Measurements from ENCODE around the gene FLNC. TPM values are rescaled to one million over a fixed set of nuclear protein-coding genes. Genes with fewer than 3 reads are reported as not detected.

The FLNC gene
- total and polyA plus RNA-seq, 2 of the 13 experiments (the other 11 are each of a cell fraction or from before 2014, with no cell fraction given), result 0.02 TPM; not detected in 1

DNA sequence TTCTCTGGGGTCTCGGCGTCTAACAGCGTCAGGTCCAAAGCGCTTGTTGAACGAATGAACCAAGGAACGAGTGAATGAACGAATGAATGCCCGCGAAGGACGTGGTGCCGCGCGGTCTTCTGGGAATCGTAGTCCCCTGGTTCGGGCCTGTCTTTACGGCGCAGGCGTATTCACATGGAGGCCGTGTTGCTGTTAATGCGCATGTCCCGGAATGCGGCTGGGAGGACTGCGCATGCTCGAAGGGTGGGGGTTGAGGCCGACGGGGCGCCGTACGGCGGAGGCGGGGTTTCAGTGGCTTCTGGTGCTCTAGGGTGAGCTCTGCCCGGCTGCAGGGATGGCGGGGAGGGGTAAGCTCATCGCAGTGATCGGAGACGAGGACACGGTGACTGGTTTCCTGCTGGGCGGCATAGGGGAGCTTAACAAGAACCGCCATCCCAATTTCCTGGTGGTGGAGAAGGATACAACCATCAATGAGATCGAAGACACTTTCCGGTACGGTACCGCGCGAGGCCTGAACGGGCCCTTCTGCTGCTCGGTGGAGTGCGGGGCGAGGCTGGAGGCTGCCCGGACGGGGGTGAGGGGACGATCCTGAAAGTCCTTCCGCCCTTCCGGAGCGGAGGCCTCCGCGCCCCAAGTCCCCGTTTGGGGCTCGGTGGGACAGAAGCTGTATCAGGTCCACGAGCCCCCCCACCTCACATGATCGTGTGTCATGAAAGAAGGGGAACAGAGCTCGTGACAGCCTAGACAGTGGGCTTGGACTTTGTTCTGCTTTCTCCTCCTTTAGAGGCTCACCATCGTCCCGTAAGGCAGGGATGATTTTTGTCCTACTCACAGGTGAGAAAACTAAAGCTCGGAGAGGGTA, 32.6 kb downstream of the FLNC start, which contains the start of gene ATP6V1F (continued):
- TF ChIP-seq, protein P1, sequence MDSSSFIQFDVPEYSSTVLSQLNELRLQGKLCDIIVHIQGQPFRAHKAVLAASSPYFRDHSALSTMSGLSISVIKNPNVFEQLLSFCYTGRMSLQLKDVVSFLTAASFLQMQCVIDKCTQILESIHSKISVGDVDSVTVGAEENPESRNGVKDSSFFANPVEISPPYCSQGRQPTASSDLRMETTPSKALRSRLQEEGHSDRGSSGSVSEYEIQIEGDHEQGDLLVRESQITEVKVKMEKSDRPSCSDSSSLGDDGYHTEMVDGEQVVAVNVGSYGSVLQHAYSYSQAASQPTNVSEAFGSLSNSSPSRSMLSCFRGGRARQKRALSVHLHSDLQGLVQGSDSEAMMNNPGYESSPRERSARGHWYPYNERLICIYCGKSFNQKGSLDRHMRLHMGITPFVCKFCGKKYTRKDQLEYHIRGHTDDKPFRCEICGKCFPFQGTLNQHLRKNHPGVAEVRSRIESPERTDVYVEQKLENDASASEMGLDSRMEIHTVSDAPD (CRISPR knock-in tag; IDR thresholded peaks at IDR 0.05), result no peak
- TF ChIP-seq SAP130 (CRISPR knock-in tag; IDR thresholded peaks at IDR 0.05; ENCODE audit: low read depth), result peak; percentile 76; the same call in 1 of the 2 replicates
- TF ChIP-seq SOX6 (IDR thresholded peaks at IDR 0.05), result no peak
- 0 out of 2 replicates have a peak, but pooled peaks have one; percentile 16 for TF ChIP-seq SOX6 (CRISPR knock-in tag; IDR thresholded peaks at IDR 0.05)
- TF ChIP-seq SP2 (CRISPR knock-in tag; IDR thresholded peaks at IDR 0.05), result no peak
- TF ChIP-seq, protein P2, sequence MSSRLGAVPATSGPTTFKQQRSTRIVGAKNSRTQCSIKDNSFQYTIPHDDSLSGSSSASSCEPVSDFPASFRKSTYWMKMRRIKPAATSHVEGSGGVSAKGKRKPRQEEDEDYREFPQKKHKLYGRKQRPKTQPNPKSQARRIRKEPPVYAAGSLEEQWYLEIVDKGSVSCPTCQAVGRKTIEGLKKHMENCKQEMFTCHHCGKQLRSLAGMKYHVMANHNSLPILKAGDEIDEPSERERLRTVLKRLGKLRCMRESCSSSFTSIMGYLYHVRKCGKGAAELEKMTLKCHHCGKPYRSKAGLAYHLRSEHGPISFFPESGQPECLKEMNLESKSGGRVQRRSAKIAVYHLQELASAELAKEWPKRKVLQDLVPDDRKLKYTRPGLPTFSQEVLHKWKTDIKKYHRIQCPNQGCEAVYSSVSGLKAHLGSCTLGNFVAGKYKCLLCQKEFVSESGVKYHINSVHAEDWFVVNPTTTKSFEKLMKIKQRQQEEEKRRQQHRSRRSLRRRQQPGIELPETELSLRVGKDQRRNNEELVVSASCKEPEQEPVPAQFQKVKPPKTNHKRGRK (CRISPR knock-in tag; IDR thresholded peaks at IDR 0.05), result no peak
- TF ChIP-seq, protein P3, sequence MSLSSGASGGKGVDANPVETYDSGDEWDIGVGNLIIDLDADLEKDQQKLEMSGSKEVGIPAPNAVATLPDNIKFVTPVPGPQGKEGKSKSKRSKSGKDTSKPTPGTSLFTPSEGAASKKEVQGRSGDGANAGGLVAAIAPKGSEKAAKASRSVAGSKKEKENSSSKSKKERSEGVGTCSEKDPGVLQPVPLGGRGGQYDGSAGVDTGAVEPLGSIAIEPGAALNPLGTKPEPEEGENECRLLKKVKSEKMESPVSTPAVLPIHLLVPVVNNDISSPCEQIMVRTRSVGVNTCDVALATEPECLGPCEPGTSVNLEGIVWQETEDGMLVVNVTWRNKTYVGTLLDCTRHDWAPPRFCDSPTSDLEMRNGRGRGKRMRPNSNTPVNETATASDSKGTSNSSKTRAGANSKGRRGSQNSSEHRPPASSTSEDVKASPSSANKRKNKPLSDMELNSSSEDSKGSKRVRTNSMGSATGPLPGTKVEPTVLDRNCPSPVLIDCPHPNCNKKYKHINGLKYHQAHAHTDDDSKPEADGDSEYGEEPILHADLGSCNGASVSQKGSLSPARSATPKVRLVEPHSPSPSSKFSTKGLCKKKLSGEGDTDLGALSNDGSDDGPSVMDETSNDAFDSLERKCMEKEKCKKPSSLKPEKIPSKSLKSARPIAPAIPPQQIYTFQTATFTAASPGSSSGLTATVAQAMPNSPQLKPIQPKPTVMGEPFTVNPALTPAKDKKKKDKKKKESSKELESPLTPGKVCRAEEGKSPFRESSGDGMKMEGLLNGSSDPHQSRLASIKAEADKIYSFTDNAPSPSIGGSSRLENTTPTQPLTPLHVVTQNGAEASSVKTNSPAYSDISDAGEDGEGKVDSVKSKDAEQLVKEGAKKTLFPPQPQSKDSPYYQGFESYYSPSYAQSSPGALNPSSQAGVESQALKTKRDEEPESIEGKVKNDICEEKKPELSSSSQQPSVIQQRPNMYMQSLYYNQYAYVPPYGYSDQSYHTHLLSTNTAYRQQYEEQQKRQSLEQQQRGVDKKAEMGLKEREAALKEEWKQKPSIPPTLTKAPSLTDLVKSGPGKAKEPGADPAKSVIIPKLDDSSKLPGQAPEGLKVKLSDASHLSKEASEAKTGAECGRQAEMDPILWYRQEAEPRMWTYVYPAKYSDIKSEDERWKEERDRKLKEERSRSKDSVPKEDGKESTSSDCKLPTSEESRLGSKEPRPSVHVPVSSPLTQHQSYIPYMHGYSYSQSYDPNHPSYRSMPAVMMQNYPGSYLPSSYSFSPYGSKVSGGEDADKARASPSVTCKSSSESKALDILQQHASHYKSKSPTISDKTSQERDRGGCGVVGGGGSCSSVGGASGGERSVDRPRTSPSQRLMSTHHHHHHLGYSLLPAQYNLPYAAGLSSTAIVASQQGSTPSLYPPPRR (CRISPR knock-in tag; IDR thresholded peaks at IDR 0.05; ENCODE audit: borderline replicate concordance), result no peak
- TF ChIP-seq ARID2 (CRISPR knock-in tag; IDR thresholded peaks at IDR 0.05; ENCODE audit: borderline replicate concordance), result peak; percentile 55
- TF ChIP-seq, protein P4, sequence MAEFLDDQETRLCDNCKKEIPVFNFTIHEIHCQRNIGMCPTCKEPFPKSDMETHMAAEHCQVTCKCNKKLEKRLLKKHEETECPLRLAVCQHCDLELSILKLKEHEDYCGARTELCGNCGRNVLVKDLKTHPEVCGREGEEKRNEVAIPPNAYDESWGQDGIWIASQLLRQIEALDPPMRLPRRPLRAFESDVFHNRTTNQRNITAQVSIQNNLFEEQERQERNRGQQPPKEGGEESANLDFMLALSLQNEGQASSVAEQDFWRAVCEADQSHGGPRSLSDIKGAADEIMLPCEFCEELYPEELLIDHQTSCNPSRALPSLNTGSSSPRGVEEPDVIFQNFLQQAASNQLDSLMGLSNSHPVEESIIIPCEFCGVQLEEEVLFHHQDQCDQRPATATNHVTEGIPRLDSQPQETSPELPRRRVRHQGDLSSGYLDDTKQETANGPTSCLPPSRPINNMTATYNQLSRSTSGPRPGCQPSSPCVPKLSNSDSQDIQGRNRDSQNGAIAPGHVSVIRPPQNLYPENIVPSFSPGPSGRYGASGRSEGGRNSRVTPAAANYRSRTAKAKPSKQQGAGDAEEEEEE (CRISPR knock-in tag; IDR thresholded peaks at IDR 0.05; ENCODE audit: borderline replicate concordance), result no peak
- no peak for TF ChIP-seq MIER2 (CRISPR knock-in tag; IDR thresholded peaks at IDR 0.05)
- TF ChIP-seq, protein P5, sequence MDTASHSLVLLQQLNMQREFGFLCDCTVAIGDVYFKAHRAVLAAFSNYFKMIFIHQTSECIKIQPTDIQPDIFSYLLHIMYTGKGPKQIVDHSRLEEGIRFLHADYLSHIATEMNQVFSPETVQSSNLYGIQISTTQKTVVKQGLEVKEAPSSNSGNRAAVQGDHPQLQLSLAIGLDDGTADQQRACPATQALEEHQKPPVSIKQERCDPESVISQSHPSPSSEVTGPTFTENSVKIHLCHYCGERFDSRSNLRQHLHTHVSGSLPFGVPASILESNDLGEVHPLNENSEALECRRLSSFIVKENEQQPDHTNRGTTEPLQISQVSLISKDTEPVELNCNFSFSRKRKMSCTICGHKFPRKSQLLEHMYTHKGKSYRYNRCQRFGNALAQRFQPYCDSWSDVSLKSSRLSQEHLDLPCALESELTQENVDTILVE (CRISPR knock-in tag; IDR thresholded peaks at IDR 0.05), result peak; percentile 21; the same call in 1 of the 2 replicates
- TF ChIP-seq ARHGAP35 (CRISPR knock-in tag; IDR thresholded peaks at IDR 0.05; ENCODE audit: borderline replicate concordance), result no peak
- TF ChIP-seq MTA3 (CRISPR knock-in tag; IDR thresholded peaks at IDR 0.05), result no peak
- TF ChIP-seq ZNF773 (CRISPR knock-in tag; IDR thresholded peaks at IDR 0.05; ENCODE audit: borderline replicate concordance), result no peak
- TF ChIP-seq SNRNP70 (IDR thresholded peaks at IDR 0.05; ENCODE audit: low read depth, low read length), result no peak
- no peak for TF ChIP-seq HDAC6 (IDR thresholded peaks at IDR 0.05; ENCODE audit: low read depth, low read length)
- no peak for TF ChIP-seq NFRKB (IDR thresholded peaks at IDR 0.05)
- TF ChIP-seq ISX (CRISPR knock-in tag; conservative IDR thresholded peaks at IDR 0.05), result no peak
- TF ChIP-seq ZC3H4 (CRISPR knock-in tag; IDR thresholded peaks at IDR 0.05; ENCODE audit: borderline replicate concordance), result no peak
